Testis (tissue), 2 donors: ENCODE measurements around the gene RFX1.

Source experiments
- CTCF ChIP-seq, 3 experiments: fragments of 450-650 bp in 2 of 3; fragments of 200-600 bp in 1 of 3; sonication (generic) in 1 of 3; IDR thresholded peaks; one replicate each; pipeline ENCODE4 v1.5.1; 2016 to 2019; ENCODE audit warnings: antibody characterized with exemption in 3 of 3, mild to moderate bottlenecking in 2 of 3, moderate library complexity in 1 of 3
- POLR2A ChIP-seq: fragments of 450-650 bp; IDR thresholded peaks from one replicate; pipeline ENCODE4 v1.6.1; 2017; ENCODE audit warnings: antibody characterized with exemption, mild to moderate bottlenecking, moderate library complexity

GRCh38 chr19:13989487-13989886 is 16.6 kb downstream of the RFX1 start:
- TF ChIP-seq CTCF (IDR thresholded peaks at IDR 0.05) = no peak
- TF ChIP-seq POLR2A = no peak
